Measurements from ENCODE around the gene PTPN1. TPM values are rescaled to one million over a fixed set of nuclear protein-coding genes. Genes with fewer than 3 reads are reported as not detected.

Gene PTPN1
- total and polyA plus RNA-seq, 2 of the 13 experiments (the other 11 are each of a cell fraction or from before 2014, with no cell fraction given), result 17.7 to 37.2 TPM

- TF ChIP-seq ZBTB40 (IDR thresholded peaks at IDR 0.05), result no peak
- peak; percentile 87 for TF ChIP-seq ZBTB40 (CRISPR knock-in tag; IDR thresholded peaks at IDR 0.05)
- TF ChIP-seq ZNF564 (CRISPR knock-in tag; IDR thresholded peaks at IDR 0.05), result peak; percentile 83
- TF ChIP-seq THAP7 (CRISPR knock-in tag; IDR thresholded peaks at IDR 0.05), result peak; percentile 45; the same call in 1 of the 2 replicates
- TF ChIP-seq ZNF639 (CRISPR knock-in tag; conservative IDR thresholded peaks at IDR 0.05), result peak; percentile 18; the same call in 1 of the 2 replicates
- TF ChIP-seq MNT (IDR thresholded peaks at IDR 0.05), result peak; percentile 73; the same call in 1 of the 2 replicates
- TF ChIP-seq ZNF292 (CRISPR knock-in tag; IDR thresholded peaks at IDR 0.05; ENCODE audit: borderline replicate concordance, low read depth), result peak; percentile 82; the same call in 1 of the 2 replicates
- peak; percentile 82; the same call in 1 of the 2 replicates for TF ChIP-seq ZNF569 (CRISPR knock-in tag; IDR thresholded peaks at IDR 0.05; ENCODE audit: borderline replicate concordance)
- peak; percentile 48 for TF ChIP-seq ZNF710 (CRISPR knock-in tag; IDR thresholded peaks at IDR 0.05; ENCODE audit: borderline replicate concordance)
These were observed at the start of gene PTPN1 (continued) for GRCh38 chr20:50509923-50510705.
